HL-60 (cell line): ENCODE results near the gene PRAMEF14.
"Not testable (repeated sequence)": the region's sequence is repeated elsewhere in the genome, so short reads cannot be mapped to it uniquely, and the experiment has no call there.

Experiments
- CTCF ChIP-seq: IDR thresholded peaks from one replicate; pipeline ENCODE4 v1.5.1; 2011; ENCODE audit warnings: low read length, control low read depth, inconsistent platforms; ENCODE audit not compliant: insufficient read depth
- POLR2AphosphoS5 ChIP-seq: IDR thresholded peaks from 2 replicates; pipeline ENCODE4 v1.6.1; 2012; ENCODE audit warnings: low read depth

GRCh38 chr1:13315281-13315680, 31.7 kb downstream of the PRAMEF14 start, which contains the start of gene PRAMEF15:
- TF ChIP-seq CTCF, POLR2AphosphoS5: not testable (repeated sequence)
